SK-N-SH (cell line): ENCODE results near the gene DUSP5. TPM values are rescaled to one million over a fixed set of nuclear protein-coding genes. Genes with fewer than 3 reads are reported as not detected.

Experiments used
- CTCF ChIA-PET: fragments of 300-600, 350-600 bp; formaldehyde crosslinking; extraction: SDS; loops from one replicate; lab custom pipeline; 2021; lab: Yijun Ruan, JAX
- POLR2A ChIA-PET: fragments of 350-600 bp; sonication (Branson Sonifier 250); formaldehyde crosslinking; extraction: SDS; loops from one replicate; lab custom pipeline; 2020; ENCODE audit warnings: antibody characterized with exemption, inconsistent platforms; lab: Yijun Ruan, JAX
- DNase-seq: peaks from one replicate; pipeline ENCODE4 v3.0.0; 2012
- H2AFZ ChIP-seq: fragments of 200-600 bp; sonication (generic); 2 replicates; pipeline ENCODE4 v1.8.1; 2016; ENCODE audit warnings: antibody characterized with exemption, mild to moderate bottlenecking, low read depth
- H3F3A ChIP-seq: fragments of 200-600 bp; sonication (generic); replicated peaks from 2 replicates; pipeline ENCODE3; 2016; ENCODE audit warnings: antibody characterized with exemption, mild to moderate bottlenecking; ENCODE audit not compliant: insufficient read depth
- H3K27ac ChIP-seq, 2 experiments: fragments of 200-500 bp in 1 of 2; fragments of 200-600 bp in 1 of 2; sonication (Bioruptor generic) in 1 of 2; sonication (generic), shearing (Covaris generic) in 1 of 2; 2 replicates each; pipeline versions ENCODE4 v1.5.1 to v1.6.1; 2014 to 2016; ENCODE audit warnings: low read depth in 2 of 2, inconsistent platforms in 1 of 2, low read length in 1 of 2, mild to moderate bottlenecking in 1 of 2, mixed read lengths in 1 of 2
- H3K27me3 ChIP-seq: fragments of 200-600 bp; sonication (generic), shearing (Covaris generic); 2 replicates; pipeline ENCODE4 v1.6.1; 2016; ENCODE audit warnings: mixed run types; ENCODE audit not compliant: insufficient read depth
- H3K36me3 ChIP-seq, 2 experiments: fragments of 200-500 bp in 1 of 2; fragments of 200-600 bp in 1 of 2; sonication (Bioruptor generic) in 1 of 2; sonication (generic) in 1 of 2; replicated peaks in 1 of 2; 2 replicates each; pipeline versions ENCODE3 to v1.5.1; 2014 to 2016; ENCODE audit warnings: low read length in 1 of 2, mild to moderate bottlenecking in 1 of 2; ENCODE audit not compliant: insufficient read depth in 2 of 2, control insufficient read depth in 1 of 2
- H3K4me1 ChIP-seq, 2 experiments: fragments of 200-500 bp in 1 of 2; fragments of 200-600 bp in 1 of 2; sonication (Bioruptor generic) in 1 of 2; sonication (generic), shearing (Covaris generic) in 1 of 2; 2 replicates each; pipeline versions ENCODE4 v1.5.1 to v1.6.1; 2014 to 2016; ENCODE audit warnings: low read depth in 1 of 2, low read length in 1 of 2, mixed run types in 1 of 2; ENCODE audit not compliant: insufficient read depth in 2 of 2, control insufficient read depth in 1 of 2
- H3K4me2 ChIP-seq: fragments of 200-600 bp; sonication (generic), shearing (Covaris generic); 2 replicates; pipeline ENCODE4 v1.6.1; 2017; ENCODE audit warnings: mixed run types
- H3K4me3 ChIP-seq, 2 experiments: fragments of 200-500 bp in 1 of 2; fragments of 200-600 bp in 1 of 2; sonication (Bioruptor generic) in 1 of 2; sonication (generic), shearing (Covaris generic) in 1 of 2; 2 replicates each; pipeline versions ENCODE4 v1.5.1 to v1.8.1; 2014 to 2016; ENCODE audit warnings: low read depth in 2 of 2, inconsistent platforms in 1 of 2, low read length in 1 of 2, mild to moderate bottlenecking in 1 of 2, mixed read lengths in 1 of 2, moderate library complexity in 1 of 2
- H3K79me2 ChIP-seq: fragments of 200-600 bp; sonication (generic); 2 replicates; pipeline ENCODE4 v1.8.1; 2017; ENCODE audit warnings: mild to moderate bottlenecking; ENCODE audit not compliant: insufficient read depth
- H3K9ac ChIP-seq: fragments of 200-600 bp; sonication (generic); 2 replicates; pipeline ENCODE4 v1.6.1; 2017; ENCODE audit warnings: mixed run types
- H3K9me2 ChIP-seq: fragments of 200-600 bp; sonication (generic); 2 replicates; pipeline ENCODE4 v1.6.1; 2017; ENCODE audit warnings: mixed run types
- H3K9me3 ChIP-seq: fragments of 200-600 bp; sonication (generic); 2 replicates; pipeline ENCODE4 v1.6.1; 2017; ENCODE audit warnings: mixed run types, mild to moderate bottlenecking, moderate library complexity
- H4K20me1 ChIP-seq: fragments of 200-600 bp; sonication (generic); 2 replicates; pipeline ENCODE4 v1.6.1; 2017; ENCODE audit warnings: mild to moderate bottlenecking, mixed run types; ENCODE audit not compliant: insufficient read depth
- EZH2phosphoT487 ChIP-seq: fragments of 200-600 bp; sonication (generic); IDR thresholded peaks from 2 replicates; pipeline ENCODE4 v1.6.1; 2017; ENCODE audit warnings: low read depth, mixed run types, mild to moderate bottlenecking, antibody characterized with exemption, moderate library complexity, borderline replicate concordance
- FOXM1 ChIP-seq: IDR thresholded peaks from 2 replicates; pipeline ENCODE4 v1.4.0; 2012; ENCODE audit warnings: low read depth, mild to moderate bottlenecking
- JUND ChIP-seq: IDR thresholded peaks from 2 replicates; pipeline ENCODE4 v1.4.0; 2012
- MEF2A ChIP-seq: IDR thresholded peaks from 2 replicates; pipeline ENCODE4 v1.4.0; 2012; ENCODE audit warnings: low read depth, borderline replicate concordance
- RAD21 ChIP-seq: IDR thresholded peaks from 2 replicates; pipeline ENCODE4 v1.6.1; 2012; ENCODE audit warnings: mild to moderate bottlenecking, low read length
- RFX5 ChIP-seq: IDR thresholded peaks from 2 replicates; pipeline ENCODE4 v1.6.1; 2012; ENCODE audit warnings: mild to moderate bottlenecking, improper control_type of control experiment, low read length
- SMC3 ChIP-seq: IDR thresholded peaks from 2 replicates; pipeline ENCODE4 v1.6.1; 2012; ENCODE audit warnings: low read depth, low read length, improper control_type of control experiment
- TAF1 ChIP-seq: IDR thresholded peaks from 2 replicates; pipeline ENCODE4 v1.6.1; 2012; ENCODE audit warnings: low read depth, mild to moderate bottlenecking, low read length, moderate library complexity, borderline replicate concordance
- YY1 ChIP-seq: IDR thresholded peaks from 2 replicates; pipeline ENCODE4 v1.4.0; 2012; ENCODE audit warnings: low read depth, mild to moderate bottlenecking
- WGBS: methylation state at CpG from one replicate; pipeline ENCODE4 v1.1.6; 2017; ENCODE audit warnings: low lambda C conversion rate; 5-methylcytosine and 5-hydroxymethylcytosine counted together
- polyA plus RNA-seq, 3 experiments: library from polyadenylated mRNA; depleted of rRNA; stranded (reverse); fragments of >200 nt; gene quantifications; 2 replicates each; pipeline ENCODE4 v1.2.3, GENCODE V29; 2012
- TF ChIP-seq, protein P1 (sequence below): IDR thresholded peaks from 2 replicates; pipeline ENCODE4 v1.4.0; 2012; ENCODE audit warnings: low read depth
- TF ChIP-seq, protein P2 (sequence below): IDR thresholded peaks from 2 replicates; pipeline ENCODE4 v1.4.0; 2012; ENCODE audit warnings: low read depth, borderline replicate concordance
- TF ChIP-seq, protein P3 (sequence below): IDR thresholded peaks from 2 replicates; pipeline ENCODE4 v1.4.0; 2012; ENCODE audit warnings: low read depth, borderline replicate concordance
- TF ChIP-seq, protein P4 (sequence below): IDR thresholded peaks from 2 replicates; pipeline ENCODE4 v1.6.1; 2012; ENCODE audit warnings: mild to moderate bottlenecking, low read depth, low read length, moderate library complexity

DUSP5 gene
- polyA plus RNA-seq, 1 of the 3 experiments (the other 2 are of a cell fraction): 52.0 TPM

DNA sequence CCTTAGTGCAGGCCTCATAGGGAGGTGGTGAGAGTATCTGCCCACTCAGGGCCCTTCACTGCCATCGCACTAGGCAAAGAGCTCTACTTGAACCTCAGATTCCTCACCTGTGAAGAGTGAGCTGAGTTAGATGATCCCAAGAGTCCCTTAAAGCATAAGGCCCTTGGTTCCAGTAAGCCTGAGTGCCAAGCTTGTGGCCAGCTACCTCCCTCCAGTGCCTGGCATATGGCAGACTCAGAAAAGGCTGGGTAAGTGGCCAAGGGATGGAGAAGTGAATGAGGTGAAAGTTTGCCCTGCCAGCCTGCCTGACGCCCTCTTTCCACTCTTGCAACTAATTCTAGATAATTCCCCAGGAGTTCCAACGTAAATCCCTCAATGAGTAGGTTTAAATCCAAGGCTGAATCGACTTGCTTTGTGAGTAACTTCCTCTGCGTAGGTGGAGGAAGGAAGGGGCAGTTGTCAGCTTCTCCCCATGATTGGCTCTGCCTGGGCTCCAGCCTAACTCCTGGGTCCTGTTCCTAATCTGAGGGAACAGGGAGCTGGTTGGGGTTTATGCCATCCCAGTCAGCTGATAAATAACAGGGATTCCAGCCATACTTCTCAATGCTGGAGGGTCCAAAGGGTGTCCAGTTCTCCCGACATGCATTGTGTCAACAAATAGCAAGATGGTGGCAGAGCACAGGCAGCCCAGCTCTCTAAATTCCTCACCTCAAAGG lies 14.2 kb downstream of the DUSP5 start:
- no peaks in the 10 kb centered on the region for H3K27me3 ChIP-seq
- peaks cover 15% of the 10 kb centered on the region for H3F3A ChIP-seq
- 53% methylated on average over 4 of the region's 6 CpGs for WGBS
- no peak overlapping the region for H3K9ac ChIP-seq
- POLR2A ChIA-PET: no interaction called here
- H2AFZ ChIP-seq: no peak overlapping the region
- no peak for TF ChIP-seq TAF1
- TF ChIP-seq, protein P1, sequence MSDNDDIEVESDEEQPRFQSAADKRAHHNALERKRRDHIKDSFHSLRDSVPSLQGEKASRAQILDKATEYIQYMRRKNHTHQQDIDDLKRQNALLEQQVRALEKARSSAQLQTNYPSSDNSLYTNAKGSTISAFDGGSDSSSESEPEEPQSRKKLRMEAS: no peak
- TF ChIP-seq JUND: no peak
- TF ChIP-seq, protein P2, sequence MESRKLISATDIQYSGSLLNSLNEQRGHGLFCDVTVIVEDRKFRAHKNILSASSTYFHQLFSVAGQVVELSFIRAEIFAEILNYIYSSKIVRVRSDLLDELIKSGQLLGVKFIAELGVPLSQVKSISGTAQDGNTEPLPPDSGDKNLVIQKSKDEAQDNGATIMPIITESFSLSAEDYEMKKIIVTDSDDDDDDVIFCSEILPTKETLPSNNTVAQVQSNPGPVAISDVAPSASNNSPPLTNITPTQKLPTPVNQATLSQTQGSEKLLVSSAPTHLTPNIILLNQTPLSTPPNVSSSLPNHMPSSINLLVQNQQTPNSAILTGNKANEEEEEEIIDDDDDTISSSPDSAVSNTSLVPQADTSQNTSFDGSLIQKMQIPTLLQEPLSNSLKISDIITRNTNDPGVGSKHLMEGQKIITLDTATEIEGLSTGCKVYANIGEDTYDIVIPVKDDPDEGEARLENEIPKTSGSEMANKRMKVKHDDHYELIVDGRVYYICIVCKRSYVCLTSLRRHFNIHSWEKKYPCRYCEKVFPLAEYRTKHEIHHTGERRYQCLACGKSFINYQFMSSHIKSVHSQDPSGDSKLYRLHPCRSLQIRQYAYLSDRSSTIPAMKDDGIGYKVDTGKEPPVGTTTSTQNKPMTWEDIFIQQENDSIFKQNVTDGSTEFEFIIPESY: no peak
- no peak for TF ChIP-seq EZH2phosphoT487
- no peak for TF ChIP-seq RAD21
- no peak for TF ChIP-seq MEF2A
- TF ChIP-seq FOXM1: no peak
- TF ChIP-seq, protein P3, sequence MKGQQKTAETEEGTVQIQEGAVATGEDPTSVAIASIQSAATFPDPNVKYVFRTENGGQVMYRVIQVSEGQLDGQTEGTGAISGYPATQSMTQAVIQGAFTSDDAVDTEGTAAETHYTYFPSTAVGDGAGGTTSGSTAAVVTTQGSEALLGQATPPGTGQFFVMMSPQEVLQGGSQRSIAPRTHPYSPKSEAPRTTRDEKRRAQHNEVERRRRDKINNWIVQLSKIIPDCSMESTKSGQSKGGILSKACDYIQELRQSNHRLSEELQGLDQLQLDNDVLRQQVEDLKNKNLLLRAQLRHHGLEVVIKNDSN: no peak
- TF ChIP-seq RFX5: no peak
- no peak for TF ChIP-seq SMC3
- TF ChIP-seq YY1: no peak
- TF ChIP-seq, protein P4, sequence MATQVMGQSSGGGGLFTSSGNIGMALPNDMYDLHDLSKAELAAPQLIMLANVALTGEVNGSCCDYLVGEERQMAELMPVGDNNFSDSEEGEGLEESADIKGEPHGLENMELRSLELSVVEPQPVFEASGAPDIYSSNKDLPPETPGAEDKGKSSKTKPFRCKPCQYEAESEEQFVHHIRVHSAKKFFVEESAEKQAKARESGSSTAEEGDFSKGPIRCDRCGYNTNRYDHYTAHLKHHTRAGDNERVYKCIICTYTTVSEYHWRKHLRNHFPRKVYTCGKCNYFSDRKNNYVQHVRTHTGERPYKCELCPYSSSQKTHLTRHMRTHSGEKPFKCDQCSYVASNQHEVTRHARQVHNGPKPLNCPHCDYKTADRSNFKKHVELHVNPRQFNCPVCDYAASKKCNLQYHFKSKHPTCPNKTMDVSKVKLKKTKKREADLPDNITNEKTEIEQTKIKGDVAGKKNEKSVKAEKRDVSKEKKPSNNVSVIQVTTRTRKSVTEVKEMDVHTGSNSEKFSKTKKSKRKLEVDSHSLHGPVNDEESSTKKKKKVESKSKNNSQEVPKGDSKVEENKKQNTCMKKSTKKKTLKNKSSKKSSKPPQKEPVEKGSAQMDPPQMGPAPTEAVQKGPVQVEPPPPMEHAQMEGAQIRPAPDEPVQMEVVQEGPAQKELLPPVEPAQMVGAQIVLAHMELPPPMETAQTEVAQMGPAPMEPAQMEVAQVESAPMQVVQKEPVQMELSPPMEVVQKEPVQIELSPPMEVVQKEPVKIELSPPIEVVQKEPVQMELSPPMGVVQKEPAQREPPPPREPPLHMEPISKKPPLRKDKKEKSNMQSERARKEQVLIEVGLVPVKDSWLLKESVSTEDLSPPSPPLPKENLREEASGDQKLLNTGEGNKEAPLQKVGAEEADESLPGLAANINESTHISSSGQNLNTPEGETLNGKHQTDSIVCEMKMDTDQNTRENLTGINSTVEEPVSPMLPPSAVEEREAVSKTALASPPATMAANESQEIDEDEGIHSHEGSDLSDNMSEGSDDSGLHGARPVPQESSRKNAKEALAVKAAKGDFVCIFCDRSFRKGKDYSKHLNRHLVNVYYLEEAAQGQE: no peak
- TF ChIP-seq, all 33 proteins: peak for 0
- Histone ChIP-seq H3K4me2 (peak overlapping the region; percentile 50), H3K9me2 (no peaks in the 10 kb centered on the region), H3K79me2 (peaks cover 42% of the 10 kb centered on the region), H3K4me1 (peaks cover 0 to 21% of the 10 kb centered on the region in 2 experiments; a peak in 3 of 4 replicates), H3K36me3 (peaks cover 30 to 36% of the 10 kb centered on the region in 2 experiments), H3K9me3 (no peaks in the 10 kb centered on the region), H3K4me3 (no peak overlapping the region), H3K27ac (peak overlapping the region in 1 of 2 experiments; percentile 76; a peak in 2 of 4 replicates), H4K20me1 (no peaks in the 10 kb centered on the region)
- DNase-seq: no peak
- CTCF ChIA-PET: interaction anchor here (0.7 kb wide), 1 partner anchor 15 kb away, joined by 3 read pairs; no protein-coding TSS in a partner anchor
